ENCODE data around the gene DND1.
"Not testable (repeated sequence)": the region's sequence is repeated elsewhere in the genome, so short reads cannot be mapped to it uniquely, and the experiment has no call there.

The DND1 gene

DNA sequence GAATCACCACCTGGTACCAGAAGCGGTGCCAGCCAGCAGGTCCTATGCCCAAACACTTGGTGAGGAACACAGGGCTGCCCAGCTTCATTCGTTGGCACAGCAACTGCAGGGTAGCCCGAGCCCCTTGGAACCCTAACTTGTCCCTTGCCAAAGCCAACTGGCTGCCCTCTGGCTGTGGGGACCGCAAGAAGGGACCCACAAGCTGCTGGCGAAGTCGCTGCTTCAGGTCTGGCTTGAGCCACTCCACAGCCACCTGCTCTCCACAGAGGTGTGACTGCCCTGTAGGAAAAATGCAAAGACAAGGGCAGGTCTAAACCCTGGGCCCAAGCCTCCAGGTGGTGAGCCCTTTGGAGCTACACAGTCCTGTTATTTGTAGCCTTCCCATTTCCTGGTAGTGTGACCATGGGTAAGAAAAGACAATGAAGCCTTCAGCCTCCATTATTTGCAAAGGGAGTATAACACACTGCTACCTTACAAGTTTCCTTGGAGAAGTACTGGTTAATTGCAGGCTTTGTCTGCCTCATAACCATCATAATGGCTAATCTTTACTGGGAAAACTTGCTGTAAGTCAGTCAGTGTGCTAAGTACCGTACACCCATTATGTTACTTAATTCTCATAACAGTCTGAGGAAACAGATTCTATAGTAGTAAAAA lies 1.8 kb downstream of the DND1 start:
- DNase-seq = no peak

DNA sequence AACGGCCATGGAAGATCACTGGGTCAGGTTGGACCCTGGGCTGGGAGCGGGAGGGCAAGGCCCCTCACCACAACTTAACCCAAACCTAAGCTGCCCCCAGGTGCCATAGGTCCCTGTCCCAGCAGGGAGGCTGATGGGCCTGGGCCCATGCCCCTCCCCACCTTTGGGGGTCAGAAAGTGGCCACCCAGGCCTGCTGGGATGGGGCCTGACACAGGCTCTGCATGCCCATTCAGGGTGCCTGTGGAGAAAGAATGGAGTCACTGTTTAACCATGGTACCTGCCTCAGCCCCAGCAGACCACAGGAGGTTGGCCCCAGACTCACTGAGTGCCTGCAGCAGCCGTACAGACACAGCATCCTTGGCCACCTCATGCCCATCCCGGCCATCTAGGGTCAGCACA lies 2.3 kb downstream of the DND1 start:
- DNase-seq = not testable (repeated sequence)

DNA sequence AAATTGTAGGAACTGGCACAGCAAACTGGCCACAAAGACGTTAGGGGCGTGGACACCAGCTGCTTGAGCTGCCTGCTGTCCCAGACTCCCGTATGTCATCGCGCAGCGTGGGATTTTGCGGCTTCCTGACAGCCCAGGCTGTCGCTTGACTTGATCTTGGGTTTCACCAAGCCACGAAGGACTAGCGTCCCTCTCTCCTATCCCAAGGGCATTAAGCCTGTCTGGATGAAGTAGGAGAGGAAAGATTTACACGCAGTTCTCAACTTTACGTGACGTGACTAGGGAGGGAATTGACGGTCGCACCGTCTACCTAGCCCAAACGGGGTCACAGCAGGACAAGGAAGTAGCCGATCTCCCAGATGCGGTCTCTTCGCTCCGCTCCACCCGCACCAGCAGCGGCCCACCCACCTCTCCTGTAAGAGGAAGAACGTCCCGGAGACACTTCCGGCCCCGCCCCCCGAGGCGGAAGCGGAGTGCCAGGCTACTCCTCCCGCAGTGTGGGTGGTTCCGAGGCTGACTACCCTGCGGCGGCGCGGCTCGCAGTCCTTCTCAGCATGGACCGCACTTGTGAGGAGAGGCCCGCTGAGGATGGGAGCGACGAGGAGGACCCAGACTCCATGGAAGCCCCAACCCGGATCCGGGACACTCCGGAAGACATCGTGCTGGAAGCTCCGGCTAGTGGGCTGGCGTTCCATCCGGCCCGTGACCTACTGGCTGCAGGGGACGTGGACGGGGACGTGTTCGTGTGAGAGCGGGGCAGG lies 8.8 kb downstream of the DND1 start, which contains the start of gene WDR55:
WDR55 (plus strand) TSS at position 546 of the 761 bp plus-strand sequence; CDS start at position 555, 9 bp downstream.
- peak; percentile 95 to 96 for DNase-seq

- DNase-seq = no peak
These were observed 9.4 kb downstream of the DND1 start for GRCh38 chr5:140664030-140664358.

DNA sequence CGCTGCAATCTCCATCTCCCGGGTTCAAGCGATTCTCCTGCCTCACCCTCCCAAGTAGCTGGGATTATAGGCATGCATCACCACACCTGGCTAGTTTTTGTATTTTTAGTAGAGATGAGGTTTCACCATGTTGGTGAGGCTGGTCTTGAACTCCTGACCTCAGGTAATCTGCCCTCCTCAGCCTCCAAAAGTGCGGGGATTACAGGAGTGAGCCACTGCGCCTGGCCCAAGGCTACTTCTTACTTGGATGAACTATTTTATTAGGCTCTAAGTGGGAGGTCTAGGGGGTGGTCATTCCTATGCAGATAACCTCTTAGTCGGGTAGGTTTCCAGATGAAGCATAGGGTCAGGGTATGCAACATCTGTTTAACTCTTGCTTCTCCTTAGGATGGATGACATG lies 13.0 kb downstream of the DND1 start:
- DNase-seq = not testable (repeated sequence)

GRCh38 chr5:140658870-140659269 lies 14.5 kb downstream of the DND1 start:
- no peak for DNase-seq

DNA sequence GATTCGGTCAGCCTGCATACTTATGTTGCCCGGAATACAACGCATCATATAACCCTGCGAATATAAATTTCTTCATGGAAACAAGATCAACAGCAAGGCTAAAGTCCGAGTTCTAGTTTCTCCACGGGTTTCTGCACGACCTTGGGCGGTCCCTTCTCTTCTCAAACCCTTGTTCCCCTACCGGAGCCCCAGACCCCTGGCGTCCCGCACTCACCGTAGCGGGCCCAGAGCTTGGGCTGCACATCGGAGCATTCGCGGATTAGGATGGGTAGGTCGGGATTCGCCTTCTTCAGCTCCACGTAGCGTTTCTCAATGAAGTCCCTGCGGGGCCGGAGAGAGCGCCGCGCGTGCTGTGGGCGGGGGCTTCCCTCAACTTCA lies 26.3 kb downstream of the DND1 start:
- DNase-seq = no peak

DNA sequence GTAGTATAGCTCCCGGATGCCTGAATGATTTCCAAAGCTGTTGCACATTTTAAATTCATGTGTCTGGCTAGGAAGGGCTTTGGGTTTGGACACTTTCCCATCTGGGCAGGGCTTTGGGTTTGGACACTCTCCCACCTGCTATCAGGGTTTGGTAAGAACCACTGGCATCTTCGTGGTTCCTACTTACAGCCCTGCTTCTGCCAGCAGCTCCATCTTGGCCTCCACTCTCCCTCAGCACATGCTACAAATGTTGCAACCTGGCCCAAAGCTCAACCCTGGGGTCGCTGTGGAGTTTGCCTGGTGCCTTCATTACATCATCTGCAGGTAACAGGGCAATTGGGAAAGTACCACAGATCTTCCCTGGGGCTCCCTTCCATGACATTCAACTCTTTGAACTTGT lies 30.7 kb downstream of the DND1 start:
- DNase-seq = no peak

DNA sequence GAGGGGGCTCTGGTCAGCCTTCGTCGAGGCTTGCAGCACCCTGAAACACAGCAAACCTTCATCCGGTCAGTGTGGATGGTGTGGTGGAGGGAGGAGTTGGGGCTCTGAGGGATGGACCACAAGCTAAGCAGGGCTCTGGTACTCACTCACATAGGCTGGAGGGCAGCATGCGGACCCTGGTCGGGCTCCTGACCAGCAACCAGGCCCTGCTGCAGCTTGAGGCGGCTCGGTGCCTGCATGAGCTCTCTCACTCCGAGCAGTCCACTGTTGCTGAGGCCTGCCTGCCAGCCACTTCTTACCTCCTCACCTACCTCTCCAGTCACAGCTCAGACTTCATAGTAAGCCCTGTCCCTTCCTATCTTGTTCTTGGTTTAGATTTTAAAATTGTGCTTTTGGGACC lies 31.7 kb downstream of the DND1 start:
- no peak for DNase-seq

GRCh38 chr5:140639148-140639981 lies 34.0 kb downstream of the DND1 start, which contains the start of gene TMCO6:
Gene TMCO6 (plus strand): TSS chr5:140639451. CDS start chr5:140639528, 77 bp downstream.
- DNase-seq = peak; percentile 97 to 99

- not testable (repeated sequence) for DNase-seq
These were observed 34.6 kb downstream of the DND1 start for GRCh38 chr5:140638898-140639147.

GRCh38 chr5:140637371-140638100 lies 35.8 kb downstream of the DND1 start:
- DNase-seq = peak in 1 of 2 donors; percentile 34

DNA sequence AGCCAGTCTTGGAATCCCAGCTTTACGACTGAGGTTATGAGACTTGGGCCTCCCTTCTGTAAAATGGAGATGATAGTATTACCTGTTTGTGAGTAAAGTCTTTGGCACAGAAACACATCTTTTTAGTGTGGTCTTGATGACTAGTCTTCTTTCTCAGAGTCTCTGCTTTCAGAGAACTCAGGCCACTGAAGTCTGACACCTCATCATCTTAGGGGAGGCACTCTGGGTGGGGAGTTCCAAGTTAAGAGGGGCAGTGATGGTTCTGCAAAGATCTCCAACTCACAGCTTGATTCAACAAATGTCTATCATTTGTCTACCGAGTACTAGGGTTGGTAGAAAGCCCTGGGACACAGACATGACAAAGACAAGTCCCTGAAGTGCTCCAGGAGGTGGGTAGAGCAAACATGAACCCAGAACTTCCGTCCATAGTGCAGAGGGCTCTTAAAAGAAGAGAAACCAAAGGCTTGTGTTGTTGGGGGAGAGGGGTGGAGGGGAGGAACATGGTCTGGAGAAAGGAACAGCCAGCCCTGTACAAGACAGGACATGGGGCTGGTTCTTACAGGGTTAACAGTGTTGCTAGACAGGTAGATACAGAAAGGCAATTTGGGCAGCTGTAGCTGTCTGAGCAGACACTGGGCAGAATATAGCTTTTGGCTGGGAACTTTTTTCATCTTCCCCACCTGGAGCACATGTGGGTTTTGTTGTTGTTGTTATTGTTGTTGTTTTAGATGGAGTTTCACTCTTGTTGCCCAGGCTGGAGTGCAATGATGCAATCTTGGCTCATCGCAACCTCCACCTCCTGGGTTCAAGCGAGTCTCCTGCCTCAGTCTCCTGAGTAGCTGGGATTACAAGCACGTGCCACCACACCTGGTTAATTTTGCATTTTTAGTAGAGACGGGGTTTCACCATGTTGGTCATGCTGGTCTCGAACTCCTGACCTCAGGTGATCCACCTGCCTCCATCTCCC lies 37.8 kb downstream of the DND1 start:
- no peak for DNase-seq

DNA sequence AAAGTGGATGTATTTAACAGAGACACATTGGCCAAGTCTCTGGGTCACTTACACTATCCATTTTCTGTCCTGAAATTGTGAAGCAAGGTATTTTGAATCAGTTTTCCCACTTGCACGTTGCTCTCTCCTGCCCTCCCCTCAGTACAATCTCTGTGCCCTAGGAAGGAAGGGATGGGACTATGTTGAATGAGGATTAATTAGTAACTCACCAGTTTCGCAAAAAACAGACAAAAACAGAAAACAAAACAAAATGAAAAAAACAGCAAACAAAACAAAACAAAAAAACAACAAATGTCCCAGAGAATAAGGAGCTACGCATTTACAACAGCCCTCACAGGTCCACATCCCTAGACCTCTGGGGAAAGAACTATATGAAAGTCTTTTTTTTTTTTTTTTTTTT lies 39.3 kb downstream of the DND1 start:
- no peak for DNase-seq

GRCh38 chr5:140633501-140633900 lies 39.9 kb downstream of the DND1 start:
- peak; percentile 60 to 72 for DNase-seq

GRCh38 chr5:140633021-140633471 lies 40.3 kb downstream of the DND1 start, which contains the start of gene CD14:
Gene CD14 (minus strand): TSS chr5:140633175. CDS start chr5:140633071, 104 bp downstream.
- peak; percentile 80 to 93 for DNase-seq

DNA sequence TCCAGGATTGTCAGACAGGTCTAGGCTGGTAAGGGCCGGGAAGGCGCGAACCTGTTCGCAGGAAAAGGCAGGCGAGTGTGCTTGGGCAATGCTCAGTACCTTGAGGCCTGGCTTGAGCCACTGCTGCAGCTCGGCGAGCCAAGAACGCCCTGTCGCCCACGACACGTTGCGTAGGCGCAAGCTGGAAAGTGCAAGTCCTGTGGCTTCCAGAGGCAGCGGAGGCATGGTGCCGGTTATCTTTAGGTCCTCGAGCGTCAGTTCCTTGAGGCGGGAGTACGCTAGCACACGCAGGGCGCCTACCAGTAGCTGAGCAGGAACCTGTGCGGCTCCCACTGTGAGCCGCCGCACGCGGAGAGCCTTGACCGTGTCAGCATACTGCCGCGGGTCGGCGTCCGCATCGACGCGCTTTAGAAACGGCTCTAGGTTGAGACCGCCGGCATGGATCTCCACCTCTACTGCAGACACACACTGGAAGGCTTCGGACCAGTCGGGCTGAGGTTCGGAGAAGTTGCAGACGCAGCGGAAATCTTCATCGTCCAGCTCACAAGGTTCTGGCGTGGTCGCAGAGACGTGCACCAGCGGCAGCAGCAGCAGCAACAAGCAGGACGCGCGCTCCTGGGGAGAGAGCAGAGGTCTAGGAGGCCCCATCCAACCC lies 40.9 kb downstream of the DND1 start:
- DNase-seq = peak; percentile 77 to 86

DNA sequence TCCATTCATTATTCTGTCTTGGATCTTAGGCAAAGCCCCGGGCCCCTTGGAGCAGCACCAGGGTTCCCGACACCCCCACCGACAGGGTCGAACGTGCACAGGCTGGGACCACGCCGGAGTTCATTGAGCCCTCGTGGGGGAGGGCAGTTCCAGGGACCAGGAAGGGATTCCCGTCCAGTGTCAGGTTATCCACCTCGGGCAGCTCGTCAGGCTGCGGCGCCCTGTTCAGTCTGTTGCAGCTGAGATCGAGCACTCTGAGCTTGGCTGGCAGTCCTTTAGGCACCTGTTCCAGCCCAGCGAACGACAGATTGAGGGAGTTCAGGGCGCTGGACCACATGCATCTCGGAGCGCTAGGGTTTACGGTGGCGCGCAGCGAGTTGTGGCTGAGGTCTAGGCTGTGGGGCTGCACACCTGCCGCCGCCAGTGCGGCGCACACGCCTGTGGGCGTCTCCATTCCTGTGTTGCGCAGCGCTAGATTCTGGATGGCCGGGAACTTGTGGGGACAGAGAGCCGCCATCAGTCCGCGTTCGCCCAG lies 41.5 kb downstream of the DND1 start:
- no peak for DNase-seq

GRCh38 chr5:140631036-140631417 lies 42.3 kb downstream of the DND1 start:
- peak; percentile 93 to 95 for DNase-seq

DNA sequence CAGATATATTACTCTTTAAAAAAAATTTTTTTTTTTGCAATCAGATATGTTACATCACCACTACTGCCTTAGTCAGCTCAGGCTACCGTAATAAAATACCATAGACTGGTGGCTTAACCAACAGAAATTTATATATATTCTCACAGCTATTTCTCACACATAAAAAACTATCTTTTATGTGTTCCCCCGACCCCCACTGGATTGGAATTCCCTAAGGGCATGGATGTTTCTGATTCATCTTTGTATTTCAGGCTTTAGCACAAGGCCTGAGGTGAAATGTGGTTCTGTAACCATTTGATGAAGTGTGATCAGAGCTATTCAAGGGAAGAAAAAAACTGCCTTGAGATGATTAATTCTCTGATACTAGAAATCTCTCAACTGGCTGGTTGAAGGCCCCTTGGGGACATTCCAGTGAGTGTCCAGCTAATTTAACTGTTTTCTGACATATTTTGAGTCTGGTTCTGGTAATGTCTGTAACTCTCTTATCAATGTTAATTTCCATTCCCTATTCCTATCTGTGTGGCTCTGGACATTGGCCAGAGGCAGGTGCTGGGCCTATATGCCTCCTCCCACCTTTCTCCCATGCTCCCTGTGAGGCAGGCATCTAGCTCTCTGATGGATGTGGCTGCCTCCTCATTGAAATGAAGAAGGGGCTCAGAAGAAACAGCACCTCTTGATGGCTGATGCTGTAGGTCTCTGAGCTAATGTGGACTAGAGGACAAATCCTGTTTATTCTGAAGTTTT lies 42.9 kb downstream of the DND1 start:
- DNase-seq = peak; percentile 68 to 72

Data from inflammatory macrophage treated with lipopolysaccharide for 1 hour (primary cell).